DND-41 (cell line): ENCODE results near the gene PNCK.

Experiments used
- CTCF ChIP-seq: IDR thresholded peaks from 2 replicates; pipeline ENCODE4 v1.5.1; 2012; ENCODE audit warnings: borderline replicate concordance, low read length, moderate library complexity, mild to moderate bottlenecking; ENCODE audit not compliant: poor library complexity, severe bottlenecking; ENCODE audit errors: extremely low read depth
- EZH2 ChIP-seq: IDR thresholded peaks from 3 replicates; pipeline ENCODE4 v1.6.1; 2012; ENCODE audit warnings: borderline replicate concordance, low read depth, mild to moderate bottlenecking, moderate library complexity, low read length, inconsistent platforms; ENCODE audit not compliant: severe bottlenecking

DNA sequence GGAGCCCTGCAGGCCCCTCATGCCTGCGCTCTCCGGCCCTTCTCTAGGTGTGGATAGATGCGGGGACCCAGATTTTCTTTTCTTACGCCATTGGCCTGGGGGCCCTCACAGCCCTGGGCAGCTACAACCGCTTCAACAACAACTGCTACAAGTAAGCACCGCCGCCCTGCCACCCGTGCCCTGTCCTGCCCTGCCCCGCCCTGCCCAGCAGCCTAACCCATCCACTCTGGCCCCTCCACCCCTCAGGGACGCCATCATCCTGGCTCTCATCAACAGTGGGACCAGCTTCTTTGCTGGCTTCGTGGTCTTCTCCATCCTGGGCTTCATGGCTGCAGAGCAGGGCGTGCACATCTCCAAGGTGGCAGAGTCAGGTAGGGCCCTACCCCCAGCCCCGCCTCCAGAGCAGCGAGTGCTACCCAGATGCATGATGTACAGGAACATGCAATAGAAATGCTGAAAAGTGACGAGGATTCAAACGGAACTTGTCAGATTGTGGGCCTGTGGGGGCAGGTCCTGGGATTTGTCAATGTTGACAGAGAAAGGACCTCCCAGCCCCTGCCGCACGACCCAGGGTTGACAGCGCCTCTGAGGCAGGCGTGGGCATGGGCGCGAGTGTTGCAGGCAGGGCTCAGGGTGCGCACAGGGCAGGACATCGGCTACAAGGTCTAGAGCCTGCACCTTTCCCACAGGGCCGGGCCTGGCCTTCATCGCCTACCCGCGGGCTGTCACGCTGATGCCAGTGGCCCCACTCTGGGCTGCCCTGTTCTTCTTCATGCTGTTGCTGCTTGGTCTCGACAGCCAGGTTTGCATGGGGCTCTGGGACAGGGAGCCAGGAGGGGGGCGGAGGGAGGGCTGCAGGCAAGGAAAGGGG, 19.8 kb upstream of the PNCK start:
- TF ChIP-seq CTCF = no peak
- no peak for TF ChIP-seq EZH2
